Kidney (tissue), 14 donors: ENCODE results near the gene GCNT4. TPM values are rescaled to one million over a fixed set of nuclear protein-coding genes. Genes with fewer than 3 reads are reported as not detected.

Experiments
- DNase-seq, 5 donors: peaks; one replicate each; pipeline ENCODE4 v3.0.0-alpha.2; 2013 to 2020
- FAIRE-seq: peaks from 2 replicates; lab custom pipeline; 2012; peaks lifted over from hg19 to GRCh38; lab: Jason Lieb, UNC
- H3K27ac ChIP-seq, 2 donors: one replicate each; pipeline ENCODE4 v1.7.0; 2013; ENCODE audit warnings: low read depth in 2 of 2, low read length in 2 of 2, inconsistent platforms in 1 of 2
- H3K27me3 ChIP-seq: one replicate; pipeline ENCODE4 v1.7.1; 2013; ENCODE audit warnings: low read length, inconsistent platforms; ENCODE audit not compliant: control insufficient read depth, insufficient read depth
- H3K36me3 ChIP-seq, 3 donors: one replicate each; pipeline versions ENCODE4 v1.7.0 to v1.7.1; 2013; ENCODE audit warnings: low read length in 3 of 3, control low read depth in 1 of 3, inconsistent platforms in 1 of 3; ENCODE audit not compliant: insufficient read depth in 3 of 3, control insufficient read depth in 2 of 3
- H3K4me1 ChIP-seq, 3 donors: one replicate each; pipeline versions ENCODE4 v1.7.0 to v1.7.1; 2013; ENCODE audit warnings: low read length in 3 of 3, inconsistent platforms in 1 of 3, low read depth in 1 of 3; ENCODE audit not compliant: control insufficient read depth in 2 of 3, insufficient read depth in 2 of 3
- H3K4me3 ChIP-seq, 3 donors: one replicate each; pipeline versions ENCODE4 v1.7.0 to v1.8.1; 2013; ENCODE audit warnings: low read length in 3 of 3, control low read depth in 1 of 3, inconsistent platforms in 1 of 3
- H3K9ac ChIP-seq, 3 donors: one replicate each; pipeline versions ENCODE4 v1.7.0 to v1.7.1; 2013; ENCODE audit warnings: low read length in 3 of 3, control low read depth in 1 of 3, inconsistent platforms in 1 of 3
- H3K9me3 ChIP-seq, 3 donors: one replicate each; pipeline versions ENCODE4 v1.7.0 to v1.7.1; 2013; ENCODE audit warnings: low read length in 3 of 3, control low read depth in 1 of 3, inconsistent platforms in 1 of 3; ENCODE audit not compliant: control insufficient read depth in 2 of 3, insufficient read depth in 1 of 3
- CTCF ChIP-seq: IDR thresholded peaks from 3 replicates; pipeline ENCODE4 v1.5.1; 2012; ENCODE audit warnings: mild to moderate bottlenecking, moderate library complexity, borderline replicate concordance; ENCODE audit not compliant: insufficient read depth; ENCODE audit errors: extremely low read depth
- intact Hi-C: fragments of 100-400 bp; cut with DNase I; formaldehyde crosslinking; loops from one replicate; pipeline ENCODE4 v1.11.1; 2022
- polyA plus RNA-seq: library from polyadenylated mRNA; stranded (reverse); fragments of 350-450 nt; fragmentation: Illumina TruSeq; extraction: RNeasy Lipid Tissue Mini Kit (QIAGEN cat#74804); gene quantifications from one replicate; pipeline ENCODE4 v1.2.3, GENCODE V29; 2014; ENCODE audit warnings: low read depth, low replicate concordance; ENCODE audit not compliant: insufficient read depth
- total RNA-seq: library from RNA; stranded (reverse); fragmentation: NEBNext Ultra II Directional; extraction: Animal tissue kit (Norgen Biotek cat#: 25700); gene quantifications from one replicate; pipeline ENCODE4 v1.2.1, GENCODE V29; 2021
- donor health status: control.
- donor health status: control.
- donor health status: control.
- donor health status: control.
- donor health status: control.
- donor health status: DM: yes; HTN: yes; CAD: no.
- donor health status: Normal renal cell carcinoma (clear cell type).

The GCNT4 gene
- total and polyA plus RNA-seq, 2 donors from 2014 or later = 2.0 to 2.6 TPM

- no peaks in the 10 kb centered on the region for H3K36me3 ChIP-seq
- H3K9me3 ChIP-seq = peaks cover 0 to 2% (median 0%) of the 10 kb centered on the region in 3 donors
- no peak for TF ChIP-seq CTCF
- FAIRE-seq (no peak), DNase-seq (no peak)
- no peaks in the 10 kb centered on the region for H3K4me1 ChIP-seq
- intact Hi-C loops = no loop called here
- no peak overlapping the region for H3K27ac ChIP-seq
- H3K4me3 ChIP-seq = no peak overlapping the region
- no peak overlapping the region for H3K9ac ChIP-seq
- H3K27me3 ChIP-seq = no peaks in the 10 kb centered on the region
These were observed 35.5 kb downstream of the GCNT4 start for GRCh38 chr5:75016896-75017295.

- Histone ChIP-seq H3K9ac (no peak overlapping the region), H3K27me3 (no peaks in the 10 kb centered on the region), H3K36me3 (no peaks in the 10 kb centered on the region), H3K27ac (no peak overlapping the region), H3K4me3 (no peak overlapping the region), H3K9me3 (peaks cover 0 to 2% (median 0%) of the 10 kb centered on the region in 3 donors), H3K4me1 (no peaks in the 10 kb centered on the region)
- no peak for TF ChIP-seq CTCF
- DNase-seq = no peak
- no peak for FAIRE-seq
- intact Hi-C loops = no loop called here
These were observed 39.6 kb downstream of the GCNT4 start for GRCh38 chr5:75012748-75013147.

- H3K9ac ChIP-seq = no peak overlapping the region
- H3K4me1 ChIP-seq = no peaks in the 10 kb centered on the region
- intact Hi-C loops = no loop called here
- H3K36me3 ChIP-seq = no peaks in the 10 kb centered on the region
- DNase-seq = no peak
- no peak for TF ChIP-seq CTCF
- H3K9me3 ChIP-seq = peaks cover 0 to 2% (median 0%) of the 10 kb centered on the region in 3 donors
- H3K27me3 ChIP-seq = no peaks in the 10 kb centered on the region
- no peak overlapping the region for H3K27ac ChIP-seq
- no peak overlapping the region for H3K4me3 ChIP-seq
- no peak for FAIRE-seq
These were observed 41.5 kb downstream of the GCNT4 start for GRCh38 chr5:75010838-75011237.
